Fibroblast of lung (primary cell): ENCODE measurements around the gene LIPG.

Experiments
- EZH2 ChIP-seq: IDR thresholded peaks from 2 replicates; pipeline ENCODE4 v1.5.1; 2012; ENCODE audit warnings: low read length, control low read depth, mild to moderate bottlenecking; ENCODE audit errors: missing control alignments
- TF ChIP-seq, protein P1 (sequence below), 2 donors: IDR thresholded peaks in 1 of 2; conservative IDR thresholded peaks in 1 of 2; 1 replicate in 1 of 2; 2 replicates in 1 of 2; pipeline ENCODE4 v1.5.1; 2011 to 2012; ENCODE audit warnings: low read length in 2 of 2, control low read depth in 1 of 2, inconsistent platforms in 1 of 2, low read depth in 1 of 2, mild to moderate bottlenecking in 1 of 2

DNA sequence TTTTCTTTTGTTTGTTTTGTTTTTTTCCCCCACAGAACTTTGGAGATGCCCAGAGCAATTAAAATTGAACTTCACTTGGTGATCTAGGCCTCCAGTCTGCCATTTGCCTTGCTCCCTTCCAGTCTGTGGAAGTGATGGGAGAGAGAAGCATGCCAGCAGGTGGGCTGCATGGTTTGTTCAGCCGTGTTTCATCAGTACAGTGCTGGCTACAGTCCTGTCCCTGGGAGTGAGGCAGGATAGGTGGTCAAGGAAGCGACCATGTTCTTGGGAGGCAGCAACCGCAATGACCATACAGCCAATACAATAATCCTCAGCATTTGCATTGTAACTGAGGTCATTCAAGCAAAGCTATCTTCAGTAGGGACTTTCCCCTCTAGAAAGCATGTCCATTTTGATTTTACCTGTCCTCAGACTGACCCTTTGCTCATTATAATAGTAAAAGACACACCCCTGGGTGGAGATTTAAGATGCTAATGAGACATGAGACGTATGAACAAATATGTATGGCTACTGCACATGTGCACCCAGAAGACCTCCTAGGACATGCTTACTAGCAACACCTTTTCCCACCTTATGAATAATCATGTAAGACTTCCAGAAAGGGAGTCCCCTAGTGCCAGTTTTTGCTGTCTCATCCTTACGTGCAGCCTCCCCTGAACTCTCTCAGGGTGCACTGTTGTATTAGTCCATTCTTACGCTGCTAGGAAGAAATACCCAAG lies 11.1 kb upstream of the LIPG start:
- TF ChIP-seq, protein P1, sequence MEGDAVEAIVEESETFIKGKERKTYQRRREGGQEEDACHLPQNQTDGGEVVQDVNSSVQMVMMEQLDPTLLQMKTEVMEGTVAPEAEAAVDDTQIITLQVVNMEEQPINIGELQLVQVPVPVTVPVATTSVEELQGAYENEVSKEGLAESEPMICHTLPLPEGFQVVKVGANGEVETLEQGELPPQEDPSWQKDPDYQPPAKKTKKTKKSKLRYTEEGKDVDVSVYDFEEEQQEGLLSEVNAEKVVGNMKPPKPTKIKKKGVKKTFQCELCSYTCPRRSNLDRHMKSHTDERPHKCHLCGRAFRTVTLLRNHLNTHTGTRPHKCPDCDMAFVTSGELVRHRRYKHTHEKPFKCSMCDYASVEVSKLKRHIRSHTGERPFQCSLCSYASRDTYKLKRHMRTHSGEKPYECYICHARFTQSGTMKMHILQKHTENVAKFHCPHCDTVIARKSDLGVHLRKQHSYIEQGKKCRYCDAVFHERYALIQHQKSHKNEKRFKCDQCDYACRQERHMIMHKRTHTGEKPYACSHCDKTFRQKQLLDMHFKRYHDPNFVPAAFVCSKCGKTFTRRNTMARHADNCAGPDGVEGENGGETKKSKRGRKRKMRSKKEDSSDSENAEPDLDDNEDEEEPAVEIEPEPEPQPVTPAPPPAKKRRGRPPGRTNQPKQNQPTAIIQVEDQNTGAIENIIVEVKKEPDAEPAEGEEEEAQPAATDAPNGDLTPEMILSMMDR (conservative IDR thresholded peaks at IDR 0.05 in 1 of 2, IDR thresholded peaks at IDR 0.05 in 1 of 2; ENCODE audit: low read depth in 1 of 2, low read length in 2 of 2) = no peak
- TF ChIP-seq EZH2 = no peak
